Astrocyte of the hippocampus (primary cell): ENCODE measurements around the gene NUP62.
"Not testable (repeated sequence)": the region's sequence is repeated elsewhere in the genome, so short reads cannot be mapped to it uniquely, and the experiment has no call there.

ENCODE experiments used
- DNase-seq: peaks from one replicate; pipeline ENCODE4 v3.0.0; 2011; ENCODE audit warnings: low read depth, low spot score

The NUP62 gene

GRCh38 chr19:49929121-49929610 is at the start of gene NUP62, which contains the start of gene ATF5:
Gene NUP62 (minus strand): TSS chr19:49929504. CDS start chr19:49909807, 19,697 bp downstream.
Gene ATF5 (plus strand): TSS chr19:49929205. CDS start chr19:49930851, 1,646 bp downstream.
- peak; percentile 93 for DNase-seq

- no peak for DNase-seq
These were observed 49.0 kb upstream of the NUP62 start for GRCh38 chr19:49978324-49978723.

- no peak for DNase-seq
These were observed 48.6 kb upstream of the NUP62 start for GRCh38 chr19:49977881-49978280.

- no peak for DNase-seq
These were observed 47.8 kb upstream of the NUP62 start for GRCh38 chr19:49977076-49977475.

GRCh38 chr19:49976496-49976895 is 47.2 kb upstream of the NUP62 start:
- DNase-seq, result no peak

GRCh38 chr19:49975051-49975450 is 45.7 kb upstream of the NUP62 start:
- DNase-seq, result no peak

- no peak for DNase-seq
These were observed 44.7 kb upstream of the NUP62 start for GRCh38 chr19:49973987-49974386.

- DNase-seq, result no peak
These were observed 43.5 kb upstream of the NUP62 start for GRCh38 chr19:49972841-49973240.

GRCh38 chr19:49971991-49972411 is 42.7 kb upstream of the NUP62 start:
- no peak for DNase-seq

- DNase-seq, result not testable (repeated sequence)
These were observed 40.1 kb upstream of the NUP62 start for GRCh38 chr19:49969355-49969754.

GRCh38 chr19:49968279-49968922 is 39.1 kb upstream of the NUP62 start:
- DNase-seq, result no peak

- not testable (repeated sequence) for DNase-seq
These were observed 31.7 kb upstream of the NUP62 start, which contains the start of gene SIGLEC11 for GRCh38 chr19:49960980-49961379. Gene SIGLEC11 (minus strand): TSS chr19:49961172. CDS start chr19:49961081, 91 bp downstream.

- not testable (repeated sequence) for DNase-seq
These were observed 30.6 kb upstream of the NUP62 start for GRCh38 chr19:49959892-49960291.

- DNase-seq, result not testable (repeated sequence)
These were observed 29.3 kb upstream of the NUP62 start for GRCh38 chr19:49958596-49958995.

- DNase-seq, result not testable (repeated sequence)
These were observed 28.8 kb upstream of the NUP62 start for GRCh38 chr19:49958144-49958543.

- no peak for DNase-seq
These were observed 28.1 kb upstream of the NUP62 start for GRCh38 chr19:49957262-49957915.

GRCh38 chr19:49956115-49956495 is 26.8 kb upstream of the NUP62 start:
- no peak for DNase-seq

- no peak for DNase-seq
These were observed 25.6 kb upstream of the NUP62 start for GRCh38 chr19:49954933-49955332.

- no peak for DNase-seq
These were observed 25.0 kb upstream of the NUP62 start for GRCh38 chr19:49954092-49954829.

GRCh38 chr19:49953416-49953815 is 24.1 kb upstream of the NUP62 start:
- DNase-seq, result no peak

GRCh38 chr19:49952906-49953305 is 23.6 kb upstream of the NUP62 start:
- no peak for DNase-seq

GRCh38 chr19:49952479-49952836 is 23.2 kb upstream of the NUP62 start:
- DNase-seq, result no peak
